Activated CD4-positive, alpha-beta memory T cell treated with anti-CD3 and anti-CD28 coated beads for 36 hours (primary cell): ENCODE results near the gene ARRDC2. TPM values are rescaled to one million over a fixed set of nuclear protein-coding genes. Genes with fewer than 3 reads are reported as not detected.

Experiments
- CTCF ChIA-PET: fragments of 350-600 bp; sonication (Branson Sonifier 250); formaldehyde crosslinking; loops from one replicate; lab custom pipeline; 2021; ENCODE audit warnings: antibody characterized with exemption, inconsistent platforms; lab: Charles Lee
- POLR2A ChIA-PET: fragments of 350-600 bp; sonication (Branson Sonifier 250); formaldehyde crosslinking; loops from one replicate; lab custom pipeline; 2021; ENCODE audit warnings: antibody characterized with exemption; lab: Charles Lee
- DNase-seq: peaks from one replicate; pipeline ENCODE4 v3.0.0-alpha.2; 2020
- H3K27ac Mint-ChIP-seq: one replicate; pipeline ENCODE4 v1.8.0; 2021; ENCODE audit warnings: mixed read lengths
- H3K27me3 Mint-ChIP-seq: one replicate; pipeline ENCODE4 v1.8.0; 2021; ENCODE audit warnings: mixed read lengths
- H3K36me3 Mint-ChIP-seq: one replicate; pipeline ENCODE4 v1.8.0; 2021; ENCODE audit warnings: mixed read lengths
- H3K4me1 Mint-ChIP-seq: one replicate; pipeline ENCODE4 v1.8.0; 2021; ENCODE audit warnings: low read depth, mixed read lengths
- H3K4me3 Mint-ChIP-seq: one replicate; pipeline ENCODE4 v1.8.0; 2021; ENCODE audit warnings: mild to moderate bottlenecking, mixed read lengths
- H3K9me3 Mint-ChIP-seq: one replicate; pipeline ENCODE4 v1.8.0; 2021; ENCODE audit warnings: mixed read lengths
- intact Hi-C: fragments of 100-400 bp; cut with micrococcal nuclease; formaldehyde crosslinking; loops from one replicate; pipeline ENCODE4 v1.15.1; 2023
- total RNA-seq, 2 experiments: library from RNA; stranded (reverse); gene quantifications; one replicate each; pipeline ENCODE4 v1.2.3, GENCODE V29; 2021

ARRDC2 gene
- total RNA-seq, 2 experiments from 2014 or later = 28.2 to 28.6 TPM

- Mint-ChIP-seq H3K4me1 (peaks cover 48% of the 10 kb centered on the region), H3K27me3 (peaks cover 2% of the 10 kb centered on the region), H3K27ac (peak overlapping the region; percentile 75), H3K4me3 (no peak overlapping the region), H3K9me3 (peaks cover 1% of the 10 kb centered on the region), H3K36me3 (no peaks in the 10 kb centered on the region)
- peak; percentile 50 for DNase-seq
- ChIA-PET CTCF (interaction anchor here (1.0 to 2.2 kb wide), 4 partner anchors 11 to 108 kb away, joined by 3 to 9 read pairs (median 6); no protein-coding TSS in a partner anchor), POLR2A (no interaction called here)
- intact Hi-C loops = no loop called here
Observed at GRCh38 chr19:18046059-18046718, 38.2 kb downstream of the ARRDC2 start.

GRCh38 chr19:18049385-18049784 lies 41.4 kb downstream of the ARRDC2 start:
- Mint-ChIP-seq H3K27me3 (no peaks in the 10 kb centered on the region), H3K4me3 (no peak overlapping the region), H3K27ac (no peak overlapping the region), H3K4me1 (peaks cover 40% of the 10 kb centered on the region), H3K36me3 (no peaks in the 10 kb centered on the region), H3K9me3 (no peaks in the 10 kb centered on the region)
- POLR2A ChIA-PET = no interaction called here
- intact Hi-C loops = no loop called here
- no peak for DNase-seq
- CTCF ChIA-PET = interaction anchor here (0.6 kb wide), 1 partner anchor 19 kb away, joined by 4 read pairs; no protein-coding TSS in a partner anchor

GRCh38 chr19:18051887-18052286 lies 43.9 kb downstream of the ARRDC2 start:
- Mint-ChIP-seq H3K4me1 (peaks cover 16% of the 10 kb centered on the region), H3K36me3 (no peaks in the 10 kb centered on the region), H3K9me3 (no peaks in the 10 kb centered on the region), H3K27me3 (no peaks in the 10 kb centered on the region), H3K4me3 (no peak overlapping the region), H3K27ac (no peak overlapping the region)
- ChIA-PET CTCF (no interaction called here), POLR2A (interaction anchor here (1.0 kb wide), 1 partner anchor 50 kb away, joined by 4 read pairs; no protein-coding TSS in a partner anchor)
- intact Hi-C loops = no loop called here
- DNase-seq = no peak

- H3K27ac Mint-ChIP-seq = no peak overlapping the region
- no peak for DNase-seq
- intact Hi-C loops = no loop called here
- H3K9me3 Mint-ChIP-seq = no peaks in the 10 kb centered on the region
- POLR2A ChIA-PET = no interaction called here
- H3K4me3 Mint-ChIP-seq = no peak overlapping the region
- peaks cover 26% of the 10 kb centered on the region for H3K4me1 Mint-ChIP-seq
- H3K36me3 Mint-ChIP-seq = no peaks in the 10 kb centered on the region
- no peaks in the 10 kb centered on the region for H3K27me3 Mint-ChIP-seq
- CTCF ChIA-PET = interaction anchor here (1.0 kb wide), 1 partner anchor 116 kb away, joined by 3 read pairs; no protein-coding TSS in a partner anchor
Observed at GRCh38 chr19:18053576-18054219, 45.7 kb downstream of the ARRDC2 start.

- H3K4me1 Mint-ChIP-seq = peaks cover 15% of the 10 kb centered on the region
- no peaks in the 10 kb centered on the region for H3K27me3 Mint-ChIP-seq
- intact Hi-C loops = loop anchor here (5.0 kb wide), 2 partner anchors 34 to 109 kb away; no protein-coding TSS in a partner anchor
- DNase-seq = no peak
- ChIA-PET CTCF (interaction anchor here (0.6 to 7.6 kb wide), 8 partner anchors 13 to 111 kb away, joined by 3 to 122 read pairs (median 4); partner anchors contain the start of gene ARRDC2), POLR2A (interaction anchor here (0.6 to 3.0 kb wide), 6 partner anchors 32 to 126 kb away, joined by 3 to 10 read pairs (median 4); partner anchors contain the start of gene ARRDC2)
- H3K9me3 Mint-ChIP-seq = no peaks in the 10 kb centered on the region
- peaks cover 2% of the 10 kb centered on the region for H3K36me3 Mint-ChIP-seq
- no peak overlapping the region for H3K27ac Mint-ChIP-seq
- no peak overlapping the region for H3K4me3 Mint-ChIP-seq
Observed at GRCh38 chr19:18055967-18056366, 48.0 kb downstream of the ARRDC2 start.

- intact Hi-C loops = loop anchor here (5.0 kb wide), 2 partner anchors 35 to 110 kb away; no protein-coding TSS in a partner anchor
- Mint-ChIP-seq H3K4me1 (peaks cover 14% of the 10 kb centered on the region), H3K36me3 (peaks cover 2% of the 10 kb centered on the region), H3K27ac (no peak overlapping the region), H3K27me3 (no peaks in the 10 kb centered on the region), H3K4me3 (no peak overlapping the region), H3K9me3 (no peaks in the 10 kb centered on the region)
- ChIA-PET CTCF (interaction anchor here (0.9 to 7.6 kb wide), 10 partner anchors 11 to 124 kb away, joined by 3 to 122 read pairs (median 5); partner anchors contain the start of gene ARRDC2), POLR2A (interaction anchor here (1.4 to 3.0 kb wide), 3 partner anchors 34 to 50 kb away, joined by 4 to 10 read pairs (median 5); partner anchors contain the start of gene ARRDC2)
- DNase-seq = no peak
Observed at GRCh38 chr19:18057557-18057956, 49.6 kb downstream of the ARRDC2 start.

GRCh38 chr19:18058208-18059009 lies 50.4 kb downstream of the ARRDC2 start:
- Mint-ChIP-seq H3K36me3 (peaks cover 4% of the 10 kb centered on the region), H3K27ac (peak overlapping the region; percentile 58), H3K27me3 (no peaks in the 10 kb centered on the region), H3K4me3 (peak overlapping the region; percentile 29), H3K9me3 (no peaks in the 10 kb centered on the region), H3K4me1 (peaks cover 14% of the 10 kb centered on the region)
- ChIA-PET CTCF (interaction anchor here (0.7 to 7.6 kb wide), 10 partner anchors 13 to 120 kb away, joined by 3 to 122 read pairs (median 7); partner anchors contain the start of gene ARRDC2), POLR2A (interaction anchor here (1.0 kb wide), 2 partner anchors 13 to 28 kb away, joined by 3 read pairs; partner anchors contain the start of gene IL12RB1)
- peak; percentile 87 for DNase-seq
- intact Hi-C loops = loop anchor here (1.0 to 5.0 kb wide), 4 partner anchors 13 to 111 kb away; no protein-coding TSS in a partner anchor

GRCh38 chr19:18059297-18059696 lies 51.3 kb downstream of the ARRDC2 start:
- intact Hi-C loops = loop anchor here (5.0 kb wide), 2 partner anchors 37 to 112 kb away; no protein-coding TSS in a partner anchor
- Mint-ChIP-seq H3K9me3 (no peaks in the 10 kb centered on the region), H3K4me3 (no peak overlapping the region), H3K4me1 (peaks cover 10% of the 10 kb centered on the region), H3K27ac (no peak overlapping the region), H3K36me3 (peaks cover 5% of the 10 kb centered on the region), H3K27me3 (no peaks in the 10 kb centered on the region)
- POLR2A ChIA-PET = interaction anchor here (1.0 kb wide), 3 partner anchors 14 to 52 kb away, joined by 3 read pairs; partner anchors contain the start of genes ARRDC2 and IL12RB1
- CTCF ChIA-PET = interaction anchor here (0.7 to 7.6 kb wide), 7 partner anchors 14 to 121 kb away, joined by 3 to 122 read pairs (median 9); partner anchors contain the start of gene ARRDC2
- no peak for DNase-seq

GRCh38 chr19:18059902-18060301 lies 51.9 kb downstream of the ARRDC2 start:
- DNase-seq = no peak
- H3K4me3 Mint-ChIP-seq = no peak overlapping the region
- no peaks in the 10 kb centered on the region for H3K27me3 Mint-ChIP-seq
- CTCF ChIA-PET = interaction anchor here (0.9 to 7.6 kb wide), 6 partner anchors 15 to 121 kb away, joined by 4 to 122 read pairs (median 14); partner anchors contain the start of gene ARRDC2
- H3K27ac Mint-ChIP-seq = no peak overlapping the region
- peaks cover 5% of the 10 kb centered on the region for H3K36me3 Mint-ChIP-seq
- peaks cover 10% of the 10 kb centered on the region for H3K4me1 Mint-ChIP-seq
- POLR2A ChIA-PET = interaction anchor here (1.0 kb wide), 1 partner anchor 52 kb away, joined by 3 read pairs; the partner anchor contains the start of gene ARRDC2
- intact Hi-C loops = loop anchor here (5.0 kb wide), 2 partner anchors 38 to 113 kb away; no protein-coding TSS in a partner anchor
- H3K9me3 Mint-ChIP-seq = no peaks in the 10 kb centered on the region

- POLR2A ChIA-PET = no interaction called here
- H3K4me1 Mint-ChIP-seq = peaks cover 10% of the 10 kb centered on the region
- DNase-seq = no peak
- intact Hi-C loops = no loop called here
- H3K9me3 Mint-ChIP-seq = no peaks in the 10 kb centered on the region
- no peak overlapping the region for H3K4me3 Mint-ChIP-seq
- H3K27ac Mint-ChIP-seq = no peak overlapping the region
- peaks cover 5% of the 10 kb centered on the region for H3K36me3 Mint-ChIP-seq
- H3K27me3 Mint-ChIP-seq = no peaks in the 10 kb centered on the region
- CTCF ChIA-PET = interaction anchor here (0.9 to 7.6 kb wide), 4 partner anchors 51 to 122 kb away, joined by 3 to 122 read pairs (median 12); partner anchors contain the start of gene ARRDC2
Observed at GRCh38 chr19:18060472-18060871, 52.5 kb downstream of the ARRDC2 start.

- DNase-seq = no peak
- intact Hi-C loops = no loop called here
- H3K27me3 Mint-ChIP-seq = no peaks in the 10 kb centered on the region
- POLR2A ChIA-PET = no interaction called here
- CTCF ChIA-PET = interaction anchor here (0.6 to 7.6 kb wide), 4 partner anchors 18 to 68 kb away, joined by 3 to 122 read pairs (median 3); partner anchors contain the start of gene ARRDC2
- H3K4me3 Mint-ChIP-seq = no peak overlapping the region
- peaks cover 5% of the 10 kb centered on the region for H3K36me3 Mint-ChIP-seq
- H3K27ac Mint-ChIP-seq = no peak overlapping the region
- H3K9me3 Mint-ChIP-seq = no peaks in the 10 kb centered on the region
- H3K4me1 Mint-ChIP-seq = peaks cover 10% of the 10 kb centered on the region
Observed at GRCh38 chr19:18062028-18062427, 54.1 kb downstream of the ARRDC2 start.
